HT1080 (cell line): ENCODE measurements around the gene DUSP6. TPM values are rescaled to one million over a fixed set of nuclear protein-coding genes. Genes with fewer than 3 reads are reported as not detected.
A peak's percentile ranks its signal among the peaks of the same experiment; 100 is the strongest.
"Not testable (repeated sequence)": the region's sequence is repeated elsewhere in the genome, so short reads cannot be mapped to it uniquely, and the experiment has no call there.

Experiments used
- DNase-seq: peaks from one replicate; pipeline ENCODE4 v3.0.0-alpha.2; 2015; ENCODE audit warnings: low read depth
- total RNA-seq: library from RNA; depleted of rRNA; stranded (reverse); fragments of >200 nt; shearing (Covaris generic); gene quantifications from 2 replicates; pipeline ENCODE4 v1.2.3, GENCODE V29; 2014

DUSP6 gene
- total RNA-seq, 1 experiment from 2014 or later: 0.32 TPM

GRCh38 chr12:89351489-89352241 is 636 bp downstream of the DUSP6 start:
- DNase-seq: no peak

GRCh38 chr12:89350630-89351488 is 1.4 kb downstream of the DUSP6 start:
- DNase-seq: no peak

- DNase-seq: no peak
Observed at GRCh38 chr12:89350260-89350629, 2.1 kb downstream of the DUSP6 start.

- DNase-seq: peak; percentile 58
Observed at GRCh38 chr12:89349814-89350213, 2.5 kb downstream of the DUSP6 start.

- no peak for DNase-seq
Observed at GRCh38 chr12:89348894-89349699, 3.2 kb downstream of the DUSP6 start.

GRCh38 chr12:89347325-89347829 is 4.9 kb downstream of the DUSP6 start:
- no peak for DNase-seq

GRCh38 chr12:89346741-89347324 is 5.5 kb downstream of the DUSP6 start:
- DNase-seq: no peak

- DNase-seq: peak; percentile 85
Observed at GRCh38 chr12:89345830-89346740, 6.2 kb downstream of the DUSP6 start.

GRCh38 chr12:89345376-89345775 is 6.9 kb downstream of the DUSP6 start:
- no peak for DNase-seq

GRCh38 chr12:89344862-89345202 is 7.5 kb downstream of the DUSP6 start:
- no peak for DNase-seq

- no peak for DNase-seq
Observed at GRCh38 chr12:89344043-89344861, 8.0 kb downstream of the DUSP6 start.

GRCh38 chr12:89343127-89343526 is 9.2 kb downstream of the DUSP6 start:
- DNase-seq: no peak

- DNase-seq: no peak
Observed at GRCh38 chr12:89340861-89341260, 11.4 kb downstream of the DUSP6 start.

- DNase-seq: no peak
Observed at GRCh38 chr12:89339526-89339925, 12.8 kb downstream of the DUSP6 start.

- DNase-seq: not testable (repeated sequence)
Observed at GRCh38 chr12:89337136-89337535, 15.2 kb downstream of the DUSP6 start.

- no peak for DNase-seq
Observed at GRCh38 chr12:89335452-89336244, 16.7 kb downstream of the DUSP6 start.

- DNase-seq: no peak
Observed at GRCh38 chr12:89334548-89335169, 17.6 kb downstream of the DUSP6 start.
